Breast epithelium (tissue), 4 donors: ENCODE measurements around the gene TRAF3IP1. TPM values are rescaled to one million over a fixed set of nuclear protein-coding genes. Genes with fewer than 3 reads are reported as not detected.
A peak's percentile ranks its signal among the peaks of the same experiment; 100 is the strongest.
"Not testable (repeated sequence)": the region's sequence is repeated elsewhere in the genome, so short reads cannot be mapped to it uniquely, and the experiment has no call there.

Source experiments
- DNase-seq, 2 donors: peaks; one replicate each; pipeline ENCODE4 v3.0.0-alpha.2; 2019; ENCODE audit warnings: low spot score in 2 of 2
- H3K27ac ChIP-seq, 2 donors: fragments of 200-600 bp; sonication (generic) in 1 of 2; one replicate each; pipeline ENCODE4 v1.5.1; 2016 to 2019; ENCODE audit warnings: mild to moderate bottlenecking in 1 of 2
- H3K27me3 ChIP-seq, 2 donors: fragments of 200-600 bp; sonication (generic) in 1 of 2; one replicate each; pipeline versions ENCODE4 v1.5.1 to v1.6.0; 2017 to 2019; ENCODE audit warnings: control low read depth in 1 of 2, mild to moderate bottlenecking in 1 of 2
- H3K36me3 ChIP-seq: fragments of 200-600 bp; one replicate; pipeline ENCODE4 v1.5.1; 2019
- H3K4me1 ChIP-seq, 2 donors: fragments of 200-600 bp; sonication (generic); one replicate each; pipeline ENCODE4 v1.5.1; 2016 to 2019; ENCODE audit warnings: control low read depth in 1 of 2
- H3K4me3 ChIP-seq, 3 donors: fragments of 200-600 bp; sonication (generic); 1 replicate in 2 of 3; 2 replicates in 1 of 3; pipeline ENCODE4 v1.5.1; 2016 to 2019; ENCODE audit warnings: mild to moderate bottlenecking in 3 of 3, moderate library complexity in 2 of 3
- H3K9me3 ChIP-seq, 2 donors: fragments of 200-600 bp; sonication (generic) in 1 of 2; one replicate each; pipeline ENCODE4 v1.5.1; 2016 to 2019; ENCODE audit warnings: control low read depth in 1 of 2
- POLR2A ChIP-seq: fragments of 450-650 bp; IDR thresholded peaks from one replicate; pipeline ENCODE4 v1.6.1; 2016; ENCODE audit warnings: antibody characterized with exemption, mild to moderate bottlenecking, moderate library complexity
- POLR2AphosphoS5 ChIP-seq, 3 donors: sonication (generic); formaldehyde crosslinking; IDR thresholded peaks; one replicate each; pipeline ENCODE4 v1.6.1; 2017; ENCODE audit warnings: antibody characterized with exemption in 3 of 3
- intact Hi-C: fragments of 100-400 bp; cut with DNase I; formaldehyde crosslinking; loops from one replicate; pipeline ENCODE4 v1.15.1; 2023; ENCODE audit warnings: low total_unique reads
- total RNA-seq, 3 donors: library from RNA; depleted of rRNA; stranded (reverse); fragments of >200 nt; gene quantifications; one replicate each; pipeline ENCODE4 v1.1.0, GENCODE V29; 2016
- TF ChIP-seq, protein P1 (sequence below), 3 donors: fragments of 450-650 bp; IDR thresholded peaks; one replicate each; pipeline ENCODE4 v1.5.1; 2016 to 2017; ENCODE audit warnings: antibody characterized with exemption in 3 of 3, mild to moderate bottlenecking in 3 of 3, moderate library complexity in 3 of 3

The TRAF3IP1 gene
- total RNA-seq, 3 donors from 2014 or later = 12.1 to 20.6 (median 15.7) TPM

DNA sequence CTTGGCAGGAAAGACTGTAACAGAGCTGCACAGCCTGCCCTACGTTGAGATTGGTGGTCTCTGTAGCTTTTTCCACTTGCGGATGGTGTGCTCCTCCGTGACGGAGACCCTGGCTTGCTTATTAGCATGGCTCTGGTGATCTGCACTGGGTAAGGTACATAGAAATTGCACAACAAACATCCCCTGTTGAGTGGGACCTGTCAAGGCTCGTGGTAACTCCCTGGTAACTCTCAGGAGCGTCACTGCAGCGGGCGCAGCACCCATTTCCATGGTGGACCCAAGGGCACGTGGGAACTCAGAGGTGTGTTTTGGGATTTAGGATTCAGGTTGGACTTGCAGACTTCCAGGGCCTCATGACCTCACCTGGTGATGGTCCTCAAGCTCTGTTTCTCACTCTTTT is 1.1 kb downstream of the TRAF3IP1 start:
- no peak for DNase-seq
- H3K9me3 ChIP-seq = no peaks in the 10 kb centered on the region
- intact Hi-C loops = loop anchor here (5.0 kb wide), 1 partner anchor 59 kb away; no protein-coding TSS in a partner anchor

GRCh38 chr2:238322001-238322411 is 1.7 kb downstream of the TRAF3IP1 start:
- DNase-seq = no peak
- intact Hi-C loops = loop anchor here (5.0 kb wide), 1 partner anchor 60 kb away; no protein-coding TSS in a partner anchor
- no peaks in the 10 kb centered on the region for H3K27me3 ChIP-seq
- TF ChIP-seq POLR2AphosphoS5 (IDR thresholded peaks at IDR 0.05) (no peak), POLR2A (no peak)
- TF ChIP-seq, protein P1, sequence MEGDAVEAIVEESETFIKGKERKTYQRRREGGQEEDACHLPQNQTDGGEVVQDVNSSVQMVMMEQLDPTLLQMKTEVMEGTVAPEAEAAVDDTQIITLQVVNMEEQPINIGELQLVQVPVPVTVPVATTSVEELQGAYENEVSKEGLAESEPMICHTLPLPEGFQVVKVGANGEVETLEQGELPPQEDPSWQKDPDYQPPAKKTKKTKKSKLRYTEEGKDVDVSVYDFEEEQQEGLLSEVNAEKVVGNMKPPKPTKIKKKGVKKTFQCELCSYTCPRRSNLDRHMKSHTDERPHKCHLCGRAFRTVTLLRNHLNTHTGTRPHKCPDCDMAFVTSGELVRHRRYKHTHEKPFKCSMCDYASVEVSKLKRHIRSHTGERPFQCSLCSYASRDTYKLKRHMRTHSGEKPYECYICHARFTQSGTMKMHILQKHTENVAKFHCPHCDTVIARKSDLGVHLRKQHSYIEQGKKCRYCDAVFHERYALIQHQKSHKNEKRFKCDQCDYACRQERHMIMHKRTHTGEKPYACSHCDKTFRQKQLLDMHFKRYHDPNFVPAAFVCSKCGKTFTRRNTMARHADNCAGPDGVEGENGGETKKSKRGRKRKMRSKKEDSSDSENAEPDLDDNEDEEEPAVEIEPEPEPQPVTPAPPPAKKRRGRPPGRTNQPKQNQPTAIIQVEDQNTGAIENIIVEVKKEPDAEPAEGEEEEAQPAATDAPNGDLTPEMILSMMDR (IDR thresholded peaks at IDR 0.05) = no peak
- no peaks in the 10 kb centered on the region for H3K36me3 ChIP-seq
- H3K27ac ChIP-seq = no peak overlapping the region
- peaks cover 6 to 10% of the 10 kb centered on the region in 2 donors for H3K4me1 ChIP-seq
- H3K9me3 ChIP-seq = no peaks in the 10 kb centered on the region
- H3K4me3 ChIP-seq = peak overlapping the region in 1 of 3 donors; percentile 89

More for the DNA sequence above, 1.1 kb downstream of the TRAF3IP1 start:
- peaks cover 6 to 10% of the 10 kb centered on the region in 2 donors for H3K4me1 ChIP-seq
- no peaks in the 10 kb centered on the region for H3K27me3 ChIP-seq
- TF ChIP-seq, protein P1 (IDR thresholded peaks at IDR 0.05) = no peak
- TF ChIP-seq POLR2AphosphoS5 (IDR thresholded peaks at IDR 0.05) (no peak), POLR2A (no peak)
- H3K4me3 ChIP-seq = peak overlapping the region; percentile 74 to 89 (median 82)
- no peaks in the 10 kb centered on the region for H3K36me3 ChIP-seq
- peak overlapping the region; percentile 78 to 87 for H3K27ac ChIP-seq

DNA sequence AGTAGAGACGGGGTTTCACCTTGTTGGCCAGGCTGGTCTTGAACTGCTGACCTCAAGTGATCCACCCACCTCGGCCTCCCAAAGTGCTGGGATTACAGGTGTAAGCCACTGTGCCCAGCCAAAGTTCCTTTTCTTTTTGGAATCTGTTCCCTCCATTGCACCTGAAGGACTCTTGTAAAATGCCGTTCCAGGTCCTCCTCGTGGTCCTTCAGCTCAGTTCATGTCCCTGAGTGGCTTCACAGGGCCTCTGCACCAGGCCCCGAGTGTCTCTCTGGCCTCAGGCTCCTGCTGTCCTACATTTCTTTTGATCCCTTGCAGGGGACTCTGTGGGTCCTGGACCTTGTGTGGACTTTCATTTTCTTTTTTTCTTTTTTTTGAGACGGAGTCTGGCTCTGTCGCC is 3.9 kb downstream of the TRAF3IP1 start:
- intact Hi-C loops = loop anchor here (5.0 kb wide), 1 partner anchor 62 kb away; no protein-coding TSS in a partner anchor
- H3K4me1 ChIP-seq, DNase-seq, H3K27me3 ChIP-seq, H3K27ac ChIP-seq, H3K36me3 ChIP-seq, H3K4me3 ChIP-seq, H3K9me3 ChIP-seq: not testable (repeated sequence)

GRCh38 chr2:238325694-238326093 is 5.4 kb downstream of the TRAF3IP1 start:
- TF ChIP-seq POLR2A (no peak), POLR2AphosphoS5 (IDR thresholded peaks at IDR 0.05) (no peak)
- TF ChIP-seq, protein P1 (IDR thresholded peaks at IDR 0.05) = no peak
- intact Hi-C loops = no loop called here

GRCh38 chr2:238326801-238327365 is 6.6 kb downstream of the TRAF3IP1 start:
- Histone ChIP-seq H3K27me3 (no peaks in the 10 kb centered on the region), H3K27ac (no peak overlapping the region), H3K36me3 (no peaks in the 10 kb centered on the region), H3K4me3 (no peak overlapping the region), H3K9me3 (no peaks in the 10 kb centered on the region), H3K4me1 (peaks cover under 1% of the 10 kb centered on the region in 2 donors)
- intact Hi-C loops = no loop called here
- TF ChIP-seq, protein P1 (IDR thresholded peaks at IDR 0.05) = no peak
- TF ChIP-seq POLR2A = no peak
- TF ChIP-seq POLR2AphosphoS5 (IDR thresholded peaks at IDR 0.05) = no peak
- no peak for DNase-seq

More at GRCh38 chr2:238325694-238326093, 5.4 kb downstream of the TRAF3IP1 start:
- no peaks in the 10 kb centered on the region for H3K36me3 ChIP-seq
- H3K9me3 ChIP-seq = no peaks in the 10 kb centered on the region
- peaks cover 6 to 10% of the 10 kb centered on the region in 2 donors for H3K4me1 ChIP-seq
- peak in 1 of 2 donors; percentile 7 for DNase-seq
- H3K27ac ChIP-seq = no peak overlapping the region
- H3K4me3 ChIP-seq = no peak overlapping the region
- H3K27me3 ChIP-seq = no peaks in the 10 kb centered on the region
